Stomach smooth muscle (tissue), 2 donors: ENCODE data around the gene HADHA.

Source experiments
- H3K27ac ChIP-seq: one replicate; pipeline ENCODE4 v1.7.0; 2013; ENCODE audit warnings: mild to moderate bottlenecking, low read length, inconsistent platforms
- H3K27me3 ChIP-seq, 2 donors: one replicate each; pipeline ENCODE4 v1.7.0; 2013; ENCODE audit warnings: low read length in 2 of 2; ENCODE audit not compliant: insufficient read depth in 2 of 2, control insufficient read depth in 1 of 2
- H3K36me3 ChIP-seq, 2 donors: one replicate each; pipeline ENCODE4 v1.7.0; 2013; ENCODE audit warnings: low read length in 2 of 2; ENCODE audit not compliant: control insufficient read depth in 2 of 2, insufficient read depth in 2 of 2
- H3K4me1 ChIP-seq: one replicate; pipeline ENCODE4 v1.7.0; 2013; ENCODE audit warnings: low read length; ENCODE audit not compliant: control insufficient read depth, insufficient read depth
- H3K4me3 ChIP-seq, 2 donors: one replicate each; pipeline ENCODE4 v1.7.0; 2013; ENCODE audit warnings: low read length in 2 of 2
- H3K9ac ChIP-seq, 2 donors: one replicate each; pipeline ENCODE4 v1.7.0; 2013; ENCODE audit warnings: low read length in 2 of 2, mild to moderate bottlenecking in 1 of 2
- H3K9me3 ChIP-seq, 2 donors: one replicate each; pipeline ENCODE4 v1.7.0; 2013; ENCODE audit warnings: low read length in 2 of 2; ENCODE audit not compliant: control insufficient read depth in 2 of 2
- donor health status: healthy.
- donor health status: Pancreatic carcinoma.

Gene HADHA

DNA sequence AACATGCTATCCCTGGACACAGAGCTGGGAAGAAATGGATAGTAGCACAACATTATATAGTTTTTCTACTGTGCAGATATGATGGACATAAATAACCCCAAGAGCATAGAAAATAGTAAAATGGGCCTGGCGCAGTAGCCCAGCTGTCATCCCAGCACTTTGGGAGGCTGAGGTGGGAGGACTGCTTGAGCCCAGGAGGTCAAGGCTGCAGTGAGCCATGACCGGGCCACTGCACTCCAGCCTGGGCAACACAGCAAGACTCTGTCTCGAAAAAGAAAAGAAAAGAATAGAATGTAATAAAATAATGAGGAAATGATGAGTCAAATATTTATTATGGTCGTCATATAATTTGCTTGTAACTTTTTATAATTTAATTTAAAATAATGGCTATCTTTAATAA is 79.0 kb downstream of the HADHA start:
- Histone ChIP-seq H3K9me3 (no peaks in the 10 kb centered on the region), H3K4me1 (no peaks in the 10 kb centered on the region), H3K4me3 (no peak overlapping the region), H3K36me3 (no peaks in the 10 kb centered on the region), H3K27me3 (no peaks in the 10 kb centered on the region), H3K9ac (no peak overlapping the region), H3K27ac (no peak overlapping the region)

DNA sequence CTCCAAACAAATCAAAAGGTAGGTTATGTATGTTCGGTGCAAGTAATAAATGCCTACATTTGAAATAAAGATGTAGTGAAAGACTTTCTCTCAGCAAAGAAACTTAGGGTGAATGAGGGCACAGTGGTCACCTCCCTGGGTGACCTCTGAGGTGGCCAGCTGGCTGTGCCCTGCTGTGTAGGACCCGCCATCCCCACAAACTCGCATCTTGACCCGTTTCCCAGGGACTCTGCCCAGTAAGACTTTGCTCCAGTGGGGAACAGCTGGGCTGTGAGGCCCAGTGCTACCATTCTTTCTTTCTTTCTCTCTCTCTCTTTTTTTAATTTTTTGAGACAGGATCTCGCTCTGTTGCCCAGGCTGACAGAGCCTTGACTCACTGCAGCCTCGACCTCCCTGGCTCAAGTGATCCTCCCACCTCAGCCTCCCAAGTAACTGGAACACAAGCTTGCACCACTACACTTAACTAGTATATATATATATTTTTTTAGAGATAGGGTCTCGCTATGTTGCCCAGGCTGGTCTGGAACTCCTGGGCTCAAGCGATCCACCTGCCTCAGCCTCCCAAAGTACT is 79.7 kb downstream of the HADHA start:
- Histone ChIP-seq H3K9ac (no peak overlapping the region), H3K27ac (no peak overlapping the region), H3K27me3 (no peaks in the 10 kb centered on the region), H3K9me3 (no peaks in the 10 kb centered on the region), H3K4me3 (no peak overlapping the region), H3K36me3 (no peaks in the 10 kb centered on the region), H3K4me1 (no peaks in the 10 kb centered on the region)

DNA sequence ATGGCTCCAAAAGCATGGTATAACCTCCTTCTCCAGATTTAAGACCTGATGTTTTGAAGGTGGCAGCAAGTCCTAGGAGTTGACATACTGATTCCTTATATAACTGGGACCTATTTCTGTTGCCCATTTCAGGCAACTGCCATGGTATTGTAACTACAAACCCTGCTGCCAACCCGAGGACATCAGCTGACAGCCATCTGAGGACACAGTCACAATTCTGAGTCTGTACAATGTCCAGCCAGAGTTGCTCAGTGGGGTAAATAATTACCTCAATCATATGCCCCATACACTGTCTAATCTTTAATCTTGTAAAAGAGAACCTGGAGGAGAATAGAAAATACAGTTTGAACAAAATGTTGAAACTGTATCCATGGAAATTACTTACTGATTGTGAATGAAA is 80.2 kb downstream of the HADHA start:
- Histone ChIP-seq H3K27me3 (no peaks in the 10 kb centered on the region), H3K4me1 (no peaks in the 10 kb centered on the region), H3K9me3 (no peaks in the 10 kb centered on the region), H3K9ac (no peak overlapping the region), H3K36me3 (no peaks in the 10 kb centered on the region), H3K4me3 (no peak overlapping the region), H3K27ac (no peak overlapping the region)

DNA sequence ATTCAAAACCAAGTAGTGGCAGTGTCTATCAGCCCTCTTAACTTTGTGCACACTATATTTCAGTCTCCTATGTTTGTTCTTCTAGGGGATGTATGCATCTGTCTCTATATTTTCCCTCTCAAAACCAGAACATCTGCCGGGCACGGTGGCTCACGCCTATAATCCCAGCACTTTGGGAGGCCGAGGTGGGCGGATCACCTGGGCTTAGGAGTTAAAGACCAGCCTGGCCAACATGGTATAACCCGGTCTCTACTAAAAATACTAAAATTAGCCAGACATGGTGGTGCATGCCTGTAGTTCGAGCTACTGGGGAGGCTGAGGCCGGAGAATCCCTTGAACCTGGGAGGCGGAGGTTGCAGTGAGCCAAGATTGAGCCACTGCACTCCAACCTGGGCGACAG is 81.5 kb downstream of the HADHA start:
- Histone ChIP-seq H3K27me3 (no peaks in the 10 kb centered on the region), H3K4me1 (no peaks in the 10 kb centered on the region), H3K9ac (no peak overlapping the region), H3K9me3 (no peaks in the 10 kb centered on the region), H3K4me3 (no peak overlapping the region), H3K27ac (no peak overlapping the region), H3K36me3 (no peaks in the 10 kb centered on the region)

DNA sequence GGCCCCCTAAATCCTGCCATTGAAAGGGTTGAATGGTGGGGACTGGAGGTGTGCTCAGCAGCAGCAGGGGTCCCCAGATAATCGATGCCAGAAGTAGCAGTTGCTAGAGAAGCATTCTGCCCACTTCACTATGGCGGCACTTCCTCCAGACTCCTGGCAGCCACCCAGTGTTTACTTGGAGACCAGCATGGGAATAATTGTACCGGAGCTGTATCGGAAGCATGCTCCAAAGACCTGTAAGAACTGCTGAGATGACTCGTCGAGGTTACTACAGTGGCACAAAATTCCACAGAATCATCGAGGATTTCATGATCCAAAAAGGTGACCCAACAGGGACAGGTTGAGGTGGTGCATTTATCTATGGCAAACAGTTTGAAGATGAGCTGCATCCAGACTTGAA is 82.5 kb downstream of the HADHA start:
- no peaks in the 10 kb centered on the region for H3K36me3 ChIP-seq
- no peak overlapping the region for H3K4me3 ChIP-seq
- no peak overlapping the region for H3K9ac ChIP-seq
- no peak overlapping the region for H3K27ac ChIP-seq
- H3K27me3 ChIP-seq = no peaks in the 10 kb centered on the region
- H3K4me1 ChIP-seq = no peaks in the 10 kb centered on the region
- H3K9me3 ChIP-seq = no peaks in the 10 kb centered on the region

DNA sequence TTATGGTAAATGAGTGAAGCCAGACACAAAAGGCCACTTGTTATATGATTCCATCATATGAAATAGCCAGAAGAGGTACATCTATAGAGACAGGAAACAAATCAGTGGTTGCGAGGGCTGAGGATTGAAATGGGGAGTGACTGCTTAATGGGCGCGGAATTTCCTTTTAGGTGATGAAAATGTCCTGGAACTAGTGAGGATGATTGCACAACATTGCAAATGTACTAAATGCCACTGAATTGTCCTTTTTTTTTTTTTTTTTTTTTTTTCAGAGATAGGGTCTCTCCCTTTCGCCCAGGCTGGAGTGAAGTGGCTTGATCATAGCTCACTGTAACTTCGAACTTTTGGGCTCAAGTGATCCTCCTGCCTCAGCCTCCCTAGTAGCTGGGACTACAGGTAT is 86.9 kb downstream of the HADHA start:
- no peaks in the 10 kb centered on the region for H3K27me3 ChIP-seq
- H3K36me3 ChIP-seq = no peaks in the 10 kb centered on the region
- H3K4me1 ChIP-seq = no peaks in the 10 kb centered on the region
- H3K9me3 ChIP-seq = no peaks in the 10 kb centered on the region
- no peak overlapping the region for H3K27ac ChIP-seq
- no peak overlapping the region for H3K9ac ChIP-seq
- no peak overlapping the region for H3K4me3 ChIP-seq

DNA sequence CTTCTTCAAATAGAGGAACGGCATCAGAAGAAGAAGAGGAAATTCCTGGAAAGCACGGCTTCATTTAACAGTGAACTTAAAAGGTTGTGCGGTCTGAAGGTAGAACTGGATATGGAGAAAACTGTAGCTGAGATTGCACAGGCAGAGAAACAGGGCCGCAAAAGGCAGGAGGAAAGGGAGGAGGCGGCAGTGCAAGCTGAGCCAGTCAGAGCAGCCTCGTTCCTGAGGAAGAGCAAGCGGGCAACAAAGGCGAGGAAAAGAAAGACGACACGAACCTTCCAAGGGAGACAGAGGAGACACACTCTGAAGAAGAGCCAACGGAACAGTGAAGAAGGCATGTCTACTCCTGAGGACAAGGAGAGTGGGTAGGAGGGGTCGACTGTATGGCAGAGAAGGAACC is 94.2 kb downstream of the HADHA start:
- Histone ChIP-seq H3K9ac (no peak overlapping the region), H3K27ac (no peak overlapping the region), H3K4me3 (no peak overlapping the region), H3K36me3 (no peaks in the 10 kb centered on the region), H3K27me3 (peaks cover 0 to 10% of the 10 kb centered on the region in 2 donors), H3K4me1 (no peaks in the 10 kb centered on the region), H3K9me3 (no peaks in the 10 kb centered on the region)

DNA sequence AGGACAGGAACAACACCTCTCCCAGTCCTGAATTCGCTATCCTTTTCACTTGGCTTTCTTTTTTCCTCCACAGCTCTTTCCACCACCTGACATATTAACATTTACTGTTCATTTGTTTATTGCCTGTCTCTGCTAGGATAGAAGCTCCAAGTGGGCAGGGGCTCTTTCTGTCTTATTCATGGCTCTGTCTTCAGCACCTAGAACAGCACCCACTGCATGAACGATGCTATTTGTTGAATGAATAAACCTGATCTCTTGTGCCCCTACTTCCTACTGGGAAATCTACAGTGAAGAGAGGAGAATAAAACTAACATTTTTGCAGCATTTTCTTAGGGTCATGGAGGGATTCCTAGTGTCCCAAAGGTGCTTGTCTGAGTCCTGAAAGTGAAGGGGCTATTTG is 95.9 kb downstream of the HADHA start:
- no peak overlapping the region for H3K27ac ChIP-seq

DNA sequence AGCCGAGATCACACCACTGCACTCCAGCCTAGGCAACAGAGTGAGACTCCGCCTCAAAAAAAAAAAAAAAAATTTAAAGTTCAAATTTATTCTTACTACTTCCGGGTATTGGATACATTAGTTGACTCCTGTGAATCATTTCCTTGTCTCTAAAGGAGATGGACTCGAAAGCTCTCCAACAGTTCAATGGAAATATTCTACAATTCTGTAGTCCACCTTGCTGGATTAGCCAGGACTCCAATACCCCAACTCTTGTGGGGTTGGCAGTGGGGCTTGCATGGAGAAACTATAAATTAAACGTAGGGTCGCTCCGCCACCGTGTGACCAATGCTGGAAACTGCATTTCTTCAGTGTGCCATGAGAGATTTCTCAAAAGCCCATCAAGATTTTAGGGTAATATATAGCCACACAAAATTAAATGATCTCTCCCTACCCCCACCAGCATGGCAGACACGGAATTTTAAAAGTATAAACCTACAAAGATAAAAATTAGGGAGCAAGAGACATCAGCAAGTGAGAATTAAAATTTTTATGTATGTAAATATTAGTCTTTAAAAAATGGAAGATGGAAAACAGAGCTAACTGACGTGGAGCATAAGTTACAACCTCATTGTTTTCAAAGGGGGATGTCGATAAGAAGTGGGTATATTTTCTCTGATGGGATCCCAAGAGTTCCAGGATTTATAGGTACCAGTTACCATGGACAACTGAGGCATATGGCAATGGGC is 99.3 kb downstream of the HADHA start:
- Histone ChIP-seq H3K27me3 (peaks cover 0 to 7% of the 10 kb centered on the region in 2 donors), H3K4me1 (no peaks in the 10 kb centered on the region), H3K27ac (no peak overlapping the region), H3K9me3 (no peaks in the 10 kb centered on the region), H3K9ac (no peak overlapping the region), H3K36me3 (no peaks in the 10 kb centered on the region), H3K4me3 (no peak overlapping the region)

More for the DNA sequence above, 95.9 kb downstream of the HADHA start:
- H3K4me1 ChIP-seq = no peaks in the 10 kb centered on the region
- peaks cover 0 to 10% of the 10 kb centered on the region in 2 donors for H3K27me3 ChIP-seq
- H3K9ac ChIP-seq = no peak overlapping the region
- no peaks in the 10 kb centered on the region for H3K36me3 ChIP-seq
- H3K9me3 ChIP-seq = no peaks in the 10 kb centered on the region
- no peak overlapping the region for H3K4me3 ChIP-seq

DNA sequence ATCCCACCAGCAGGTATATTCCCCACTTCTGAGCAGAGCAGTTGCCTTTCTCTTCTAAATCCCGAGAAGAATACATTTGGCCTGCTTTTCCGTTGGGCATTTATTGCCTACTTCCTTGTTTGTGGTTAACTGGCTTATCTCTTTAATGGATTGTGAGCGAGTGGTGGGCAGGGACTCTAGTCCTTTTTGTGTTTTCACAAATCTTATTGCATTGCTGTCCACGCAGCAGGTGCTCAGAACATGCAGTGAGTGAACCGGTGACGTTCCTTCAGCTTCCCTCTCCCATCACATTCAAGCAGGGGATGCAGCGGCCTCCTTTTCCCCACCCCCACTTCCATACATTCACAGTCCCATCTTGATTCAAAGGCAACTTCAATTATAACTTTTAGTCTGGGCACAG is 100.4 kb downstream of the HADHA start:
- H3K9me3 ChIP-seq = no peaks in the 10 kb centered on the region
- no peak overlapping the region for H3K4me3 ChIP-seq
- H3K36me3 ChIP-seq = no peaks in the 10 kb centered on the region
- no peak overlapping the region for H3K27ac ChIP-seq
- peaks cover 0 to 2% of the 10 kb centered on the region in 2 donors for H3K27me3 ChIP-seq
- H3K4me1 ChIP-seq = no peaks in the 10 kb centered on the region
- no peak overlapping the region for H3K9ac ChIP-seq

DNA sequence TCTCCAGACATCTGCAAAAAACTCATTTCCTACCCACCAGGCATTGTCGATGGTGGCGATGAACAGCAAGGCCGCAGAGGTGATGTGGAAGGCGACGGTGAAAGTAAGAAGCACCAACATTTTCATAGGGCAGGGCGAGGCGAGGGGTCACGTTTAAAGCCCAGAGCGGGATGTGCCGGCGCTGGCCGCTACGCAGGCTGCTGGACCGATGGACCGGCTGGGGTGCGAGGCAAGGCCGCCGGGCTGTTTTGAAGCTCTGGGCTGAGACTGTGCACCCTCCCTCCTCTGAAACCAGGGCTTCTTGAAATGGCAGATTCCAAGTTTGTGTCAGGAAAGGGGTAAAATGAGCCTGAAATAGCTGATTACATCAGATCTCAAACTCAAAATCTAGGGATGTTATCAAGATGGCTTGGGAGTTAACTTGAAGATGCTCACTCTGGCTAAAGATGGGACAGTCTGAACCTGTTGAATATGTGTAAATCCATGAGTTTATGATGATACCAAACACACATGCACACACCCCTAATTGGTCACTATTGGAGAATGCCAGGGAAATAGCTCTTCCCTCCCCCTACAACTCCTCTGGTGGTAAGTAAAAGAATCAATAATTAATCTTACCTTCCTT is 103.2 kb downstream of the HADHA start:
- peaks cover 0 to 3% of the 10 kb centered on the region in 2 donors for H3K36me3 ChIP-seq
- no peak overlapping the region for H3K4me3 ChIP-seq
- H3K27ac ChIP-seq = no peak overlapping the region
- H3K4me1 ChIP-seq = no peaks in the 10 kb centered on the region
- no peaks in the 10 kb centered on the region for H3K27me3 ChIP-seq
- H3K9me3 ChIP-seq = no peaks in the 10 kb centered on the region
- H3K9ac ChIP-seq = no peak overlapping the region
